GM19467 (cell line): ENCODE measurements around the gene PHF20.
"Not testable (repeated sequence)": the region's sequence is repeated elsewhere in the genome, so short reads cannot be mapped to it uniquely, and the experiment has no call there.

ENCODE experiments used
- ATAC-seq: cut with Tn5 transposase; IDR thresholded peaks from one replicate; pipeline ENCODE4 v1.9.1; 2021; ENCODE audit warnings: mild to moderate bottlenecking, moderate library complexity; ENCODE audit not compliant: unreplicated experiment

The PHF20 gene

DNA sequence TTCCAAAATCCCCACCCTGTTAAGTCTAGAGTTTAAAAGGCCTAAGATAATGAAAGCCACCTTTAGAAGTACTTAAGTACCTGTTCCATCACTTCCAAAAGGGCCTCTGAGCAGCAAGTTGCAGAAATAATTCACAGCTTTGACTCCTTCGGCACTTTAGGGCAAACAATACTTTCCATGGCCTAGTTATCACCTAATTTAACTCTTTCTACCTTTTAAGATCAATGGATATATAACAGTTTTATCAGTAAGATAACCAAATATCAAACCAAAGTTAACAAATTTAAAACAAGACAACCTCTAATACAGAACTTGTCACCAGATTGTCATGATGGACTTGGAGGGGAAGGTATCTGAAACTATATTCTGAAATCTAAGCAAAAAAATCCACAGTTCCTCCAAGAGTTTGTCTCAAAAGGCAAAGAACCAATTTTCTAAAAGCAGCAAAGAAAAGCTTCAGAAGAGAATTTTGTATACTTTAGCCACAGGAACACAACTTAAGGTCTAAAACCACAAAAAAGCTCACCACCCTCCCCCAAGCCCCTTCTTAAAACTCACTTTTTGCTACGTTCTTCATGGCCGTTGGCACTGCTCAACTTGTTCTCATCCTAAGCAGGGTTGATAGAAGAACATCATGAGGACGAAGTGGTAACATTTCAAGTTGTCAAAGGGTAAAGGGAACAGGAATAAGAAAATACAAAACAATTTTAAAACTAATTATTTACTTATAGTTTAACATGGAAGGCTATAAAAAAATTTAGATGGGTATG lies 33.2 kb upstream of the PHF20 start:
- no peak for ATAC-seq

DNA sequence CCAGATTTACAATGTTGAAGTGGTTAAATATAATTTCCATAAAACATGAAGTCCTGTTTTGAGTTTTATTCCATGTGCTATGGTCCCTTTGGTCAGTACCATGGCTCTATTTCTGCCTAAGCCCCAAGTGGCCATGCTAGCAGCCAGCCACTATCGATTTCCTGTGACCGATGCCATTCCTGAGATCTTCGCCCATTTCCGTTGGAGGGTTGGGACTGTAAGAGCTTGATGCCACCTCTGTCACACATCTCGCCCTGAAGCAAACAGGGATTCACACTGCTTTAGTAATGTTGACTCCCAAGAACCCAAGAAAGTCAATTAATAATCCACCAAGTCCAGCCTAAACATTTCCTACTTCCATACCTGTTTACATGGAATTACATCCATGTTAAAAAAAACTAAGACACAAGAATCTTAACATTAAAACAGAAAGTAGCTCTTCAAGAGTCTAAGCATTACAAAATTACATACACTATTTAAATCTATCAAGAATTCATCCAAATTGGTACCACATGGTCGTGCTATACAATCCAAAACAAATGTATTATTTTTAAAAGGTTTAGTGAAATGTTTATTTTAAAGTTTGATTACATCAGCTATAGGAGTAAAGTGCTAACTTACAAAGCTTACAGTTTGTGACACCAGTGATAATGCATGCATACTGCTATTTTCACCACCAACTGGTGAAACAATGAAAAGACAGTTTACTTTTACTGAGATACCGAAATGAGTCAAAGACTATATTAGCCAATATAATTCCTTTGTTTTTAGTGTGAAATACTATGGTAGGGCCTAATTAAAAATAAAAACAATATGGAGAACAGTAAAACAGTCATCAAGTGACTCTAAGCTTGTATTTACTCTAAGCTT lies 32.3 kb upstream of the PHF20 start:
- ATAC-seq = no peak

DNA sequence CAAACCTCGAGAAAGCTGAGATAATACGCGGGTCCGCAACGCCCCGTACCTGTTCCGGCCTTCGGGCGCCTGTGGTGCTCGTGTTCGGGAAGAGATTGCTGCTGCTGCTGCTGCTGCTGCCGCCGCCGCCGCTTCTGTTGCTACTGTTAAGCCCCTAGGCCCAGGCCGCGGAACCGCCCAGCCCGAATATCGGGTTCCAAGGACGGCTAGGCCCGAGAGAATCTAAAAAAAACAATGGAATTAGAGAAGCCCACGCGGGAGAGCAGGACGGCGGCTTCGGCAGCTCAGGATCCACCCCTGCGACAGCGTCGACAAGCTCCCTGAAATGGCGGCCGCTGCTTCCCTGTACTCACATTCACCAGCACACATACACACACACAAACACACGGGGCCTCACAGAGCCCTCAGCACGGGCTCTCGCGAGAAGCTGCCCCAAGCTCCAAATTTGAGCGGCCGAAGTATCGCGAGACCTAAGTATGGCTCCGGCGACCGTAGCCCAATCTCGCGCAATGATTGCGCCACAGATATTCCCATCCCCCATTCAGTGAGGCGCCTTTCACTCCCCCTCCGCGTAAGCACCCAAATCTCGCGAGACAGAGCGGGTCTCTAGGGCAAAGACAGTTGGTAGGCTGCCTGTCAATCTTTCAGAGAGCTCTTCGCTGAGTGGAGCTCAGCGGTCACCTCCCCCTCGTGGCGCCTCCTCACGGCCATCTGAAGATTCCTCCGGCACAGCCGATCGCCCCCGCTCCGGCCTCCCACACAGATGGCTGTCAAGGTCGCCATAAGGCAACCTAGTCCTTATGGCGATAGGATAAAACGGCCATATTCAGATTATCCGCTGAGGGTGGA lies 29.7 kb upstream of the PHF20 start, which contains the start of gene RBM39:
Gene RBM39 (minus strand): TSS at position 369 of the 849 bp plus-strand sequence. CDS start 1,386 bp downstream, outside the sequence.
- peak; percentile 84 for ATAC-seq

DNA sequence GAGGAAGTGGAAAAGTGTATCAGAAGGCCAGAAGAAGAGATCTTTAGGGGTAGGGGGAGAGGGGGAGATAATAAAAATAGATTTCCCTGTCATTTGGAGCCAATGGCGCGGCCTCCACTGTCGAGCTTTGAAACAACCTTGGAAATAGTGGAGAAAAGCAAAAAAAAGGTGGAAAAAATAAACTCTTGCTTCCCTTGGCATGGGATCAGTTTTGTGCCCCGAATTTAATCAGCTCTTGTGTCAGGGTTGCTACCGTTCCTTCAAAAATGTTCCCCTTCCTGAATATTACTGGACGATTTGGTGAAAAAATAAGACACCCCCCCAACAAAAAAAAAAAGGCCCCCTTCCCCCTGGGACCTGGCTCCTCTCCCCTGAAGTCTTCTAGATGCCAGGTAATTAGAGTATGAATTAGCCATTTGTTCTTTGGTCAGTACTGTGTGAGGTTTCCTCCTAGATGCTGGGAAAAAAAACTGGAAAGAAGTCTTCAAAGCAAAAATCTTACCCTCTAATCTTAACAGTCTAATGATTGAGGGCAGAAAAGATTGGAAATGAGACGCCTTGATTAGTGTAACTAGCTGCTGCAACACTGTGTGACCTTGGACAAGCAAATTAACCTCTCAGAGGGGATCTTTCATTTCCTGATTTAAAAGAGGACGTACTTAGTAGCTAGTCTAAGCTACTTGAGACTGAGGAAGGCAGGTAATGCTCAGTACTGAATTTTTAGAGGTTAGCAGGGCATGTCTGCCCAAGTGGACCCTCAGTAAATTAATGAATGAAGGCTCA lies 28.9 kb upstream of the PHF20 start:
- ATAC-seq = no peak

DNA sequence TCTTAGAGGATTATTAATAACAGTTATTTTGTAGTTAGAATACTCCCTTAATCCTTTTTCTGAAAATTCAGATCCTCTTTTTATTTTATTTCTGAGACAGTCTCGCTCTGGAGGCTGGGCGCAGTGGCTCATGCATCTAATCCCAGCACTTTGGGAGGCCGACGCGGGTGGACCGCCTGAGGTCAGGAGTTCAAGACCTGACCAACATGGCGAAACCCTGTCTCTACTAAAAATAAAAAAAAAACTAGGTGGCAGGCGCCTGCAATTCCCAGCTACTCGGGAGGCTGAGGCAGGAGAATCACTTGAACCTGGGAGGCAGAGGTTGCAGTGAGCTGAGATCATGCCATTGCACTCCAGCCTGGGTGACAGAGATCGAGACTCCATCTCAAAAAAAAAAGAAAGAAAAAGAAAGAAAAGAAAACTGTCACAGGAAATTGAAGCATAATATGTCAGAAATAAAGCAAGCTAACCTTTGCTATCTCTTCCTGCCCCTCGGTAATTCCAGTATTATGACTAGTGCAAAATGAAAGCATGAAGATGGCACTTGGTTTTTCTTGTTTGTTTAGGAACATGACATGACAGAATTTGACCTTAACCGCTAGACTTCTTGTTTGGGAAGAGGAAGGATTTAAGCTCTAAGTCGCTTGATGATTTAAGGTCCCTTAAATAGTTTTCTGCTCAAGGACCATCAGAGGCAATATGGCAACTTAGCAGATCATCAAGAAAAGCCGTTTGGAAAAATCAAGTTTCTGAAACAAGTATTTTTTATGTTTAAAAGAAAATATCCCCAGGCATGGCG lies 27.9 kb upstream of the PHF20 start:
- no peak for ATAC-seq

DNA sequence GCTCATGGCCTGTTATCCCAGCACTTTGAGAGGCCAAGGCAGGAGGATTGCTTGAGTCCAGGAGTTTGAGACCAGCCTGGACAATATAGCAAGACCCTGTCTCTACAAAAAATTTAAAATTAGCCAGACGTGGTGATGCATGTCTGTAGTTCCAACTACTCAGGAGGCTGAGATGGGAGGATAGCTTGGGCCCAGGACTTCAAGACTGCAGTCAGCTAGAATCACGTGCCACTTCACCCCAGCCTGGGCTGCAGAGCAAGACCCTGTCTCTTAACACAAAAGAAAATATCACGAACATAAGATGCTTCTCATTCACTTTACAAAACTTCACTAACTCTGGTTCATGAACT lies 27.3 kb upstream of the PHF20 start:
- not testable (repeated sequence) for ATAC-seq

DNA sequence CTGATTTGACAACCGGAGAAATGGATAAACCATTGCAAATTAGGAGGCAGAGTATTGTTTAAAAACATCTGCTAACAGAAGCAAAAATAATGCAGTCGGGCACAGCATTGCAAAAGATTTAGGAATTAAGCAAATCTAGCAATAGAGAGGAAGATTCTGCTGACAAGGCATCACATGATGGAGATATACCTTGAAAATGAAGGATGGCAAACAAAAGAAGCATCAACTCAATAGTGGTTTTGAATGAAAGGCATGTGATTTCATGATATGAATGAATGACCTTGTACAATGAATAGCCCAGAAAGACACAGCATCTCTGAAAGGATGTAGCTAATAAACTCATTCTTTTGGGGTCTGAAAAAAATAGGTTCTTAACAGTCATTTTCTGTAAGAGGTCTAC lies 21.2 kb upstream of the PHF20 start:
- ATAC-seq = no peak

DNA sequence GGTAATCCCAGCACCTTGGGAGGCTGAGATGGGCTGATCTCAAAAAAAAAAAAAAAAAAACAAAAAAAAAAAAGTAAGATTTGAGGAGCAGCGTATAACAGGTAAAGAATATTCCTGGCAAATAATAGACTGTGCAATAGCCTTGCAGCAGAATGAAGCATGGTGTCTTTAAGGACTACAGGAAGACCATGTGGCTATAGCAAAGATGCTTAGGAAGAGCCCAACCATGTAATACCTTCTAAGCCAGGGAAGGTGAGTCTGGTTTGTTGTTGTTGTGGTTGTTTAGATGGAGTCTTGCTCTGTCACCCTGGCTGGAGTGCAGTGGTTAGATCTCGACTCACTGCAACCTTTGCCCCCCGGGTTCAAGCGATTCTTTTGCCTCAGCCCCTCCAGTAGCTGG lies 15.4 kb upstream of the PHF20 start:
- ATAC-seq = no peak

DNA sequence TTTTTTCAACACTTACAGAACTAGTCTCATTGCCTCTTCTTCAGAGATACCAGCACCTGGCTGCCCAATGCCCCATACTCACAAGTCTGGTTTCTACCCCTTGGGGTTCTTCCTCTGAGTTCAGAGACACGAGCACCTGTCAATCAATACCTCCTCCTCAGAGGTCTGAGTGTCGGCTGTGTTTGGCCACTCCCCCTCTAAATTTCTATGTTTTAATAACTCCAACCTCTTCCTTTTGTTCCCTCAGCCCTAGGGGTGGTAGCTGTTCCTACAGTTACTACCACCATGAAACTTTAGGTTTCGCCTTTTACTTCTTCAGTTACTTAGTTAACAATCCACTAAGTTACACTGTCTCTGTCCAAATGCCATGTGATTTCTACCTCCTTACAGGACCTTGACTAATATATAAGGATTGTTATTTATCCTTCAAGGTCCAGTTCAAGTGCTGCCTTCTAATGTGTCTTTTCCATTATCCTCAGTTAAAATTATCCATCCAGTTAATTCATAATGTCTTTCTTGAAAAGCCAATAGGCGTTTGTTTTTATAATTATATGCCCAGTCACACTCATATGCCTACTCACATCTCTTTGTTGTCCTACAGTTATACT lies 14.6 kb upstream of the PHF20 start:
- ATAC-seq = no peak

DNA sequence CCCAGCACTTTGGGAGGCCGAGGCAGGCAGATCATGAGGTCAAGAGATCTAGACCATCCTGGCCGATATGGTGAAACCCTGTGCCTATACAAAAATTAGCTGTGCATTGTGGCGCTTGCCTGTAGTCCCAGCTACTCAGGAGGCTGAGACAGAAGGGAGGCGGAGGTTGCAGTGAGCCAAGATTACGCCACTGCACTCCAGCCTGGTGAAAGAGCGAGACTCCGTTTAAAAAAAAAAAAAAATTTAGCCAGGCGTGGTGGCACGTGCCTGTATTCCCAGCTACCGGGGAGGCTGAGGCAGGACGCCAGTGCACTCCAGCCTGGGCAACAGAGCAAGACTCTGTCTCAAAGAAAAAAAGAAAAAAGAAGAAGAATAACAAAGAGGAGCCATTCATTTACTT lies 10.3 kb upstream of the PHF20 start:
- ATAC-seq = not testable (repeated sequence)

DNA sequence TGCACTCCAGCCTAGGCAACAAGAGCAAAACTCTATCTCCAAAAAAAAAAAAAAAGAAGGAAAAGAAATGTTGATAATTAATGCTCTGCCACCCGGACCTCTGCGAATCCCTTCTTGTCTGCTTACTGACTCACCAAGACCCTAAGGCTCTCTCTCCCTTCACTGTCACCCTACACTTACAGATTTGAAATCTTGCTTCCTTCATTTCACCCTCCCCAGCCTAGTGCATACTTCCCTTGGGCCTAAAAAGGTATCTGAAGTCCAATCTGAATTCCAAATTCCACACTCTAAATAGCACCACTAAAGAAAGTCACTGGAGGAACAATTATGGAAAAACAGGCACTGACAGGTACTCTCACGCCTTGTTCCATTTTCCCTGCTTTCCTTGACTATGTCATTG lies 9.4 kb upstream of the PHF20 start:
- ATAC-seq = no peak

DNA sequence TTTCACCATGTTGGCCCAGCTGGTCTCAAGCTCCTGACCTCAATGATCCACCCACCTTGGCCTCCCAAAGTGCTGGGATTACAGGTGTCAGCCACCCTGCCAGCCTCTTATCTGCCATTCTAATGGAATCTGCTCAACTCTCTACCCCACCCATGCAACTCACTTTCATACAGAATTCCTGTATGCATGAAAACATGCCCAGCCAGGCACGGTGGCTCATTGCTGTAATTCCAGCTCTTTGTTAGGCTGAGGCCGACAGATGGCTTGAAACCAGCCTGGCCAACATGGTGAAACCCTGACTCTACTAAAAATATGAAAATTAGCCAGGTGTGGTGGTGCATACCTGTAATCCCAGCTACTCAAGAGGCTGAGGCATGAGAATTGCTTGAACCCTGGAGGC lies 6.9 kb upstream of the PHF20 start:
- not testable (repeated sequence) for ATAC-seq

DNA sequence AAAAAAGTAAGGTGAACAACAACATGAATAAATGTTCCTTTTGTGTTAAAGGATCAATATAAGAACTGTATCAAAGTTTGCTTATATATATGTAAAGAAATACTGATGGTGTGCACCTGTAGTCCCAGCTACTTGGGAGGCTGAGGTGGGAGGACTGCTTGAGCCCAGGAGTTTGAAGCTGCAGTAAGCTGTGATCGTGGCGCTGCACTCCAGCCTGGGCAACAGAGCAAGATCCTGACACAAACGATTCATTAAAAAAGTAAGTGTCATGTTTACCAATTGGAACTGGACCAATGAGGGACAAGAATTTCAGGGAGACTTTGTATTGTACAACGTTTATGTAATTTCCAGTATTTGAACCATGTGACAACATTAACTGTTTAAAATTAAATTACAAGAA lies 5.0 kb upstream of the PHF20 start:
- ATAC-seq = no peak

DNA sequence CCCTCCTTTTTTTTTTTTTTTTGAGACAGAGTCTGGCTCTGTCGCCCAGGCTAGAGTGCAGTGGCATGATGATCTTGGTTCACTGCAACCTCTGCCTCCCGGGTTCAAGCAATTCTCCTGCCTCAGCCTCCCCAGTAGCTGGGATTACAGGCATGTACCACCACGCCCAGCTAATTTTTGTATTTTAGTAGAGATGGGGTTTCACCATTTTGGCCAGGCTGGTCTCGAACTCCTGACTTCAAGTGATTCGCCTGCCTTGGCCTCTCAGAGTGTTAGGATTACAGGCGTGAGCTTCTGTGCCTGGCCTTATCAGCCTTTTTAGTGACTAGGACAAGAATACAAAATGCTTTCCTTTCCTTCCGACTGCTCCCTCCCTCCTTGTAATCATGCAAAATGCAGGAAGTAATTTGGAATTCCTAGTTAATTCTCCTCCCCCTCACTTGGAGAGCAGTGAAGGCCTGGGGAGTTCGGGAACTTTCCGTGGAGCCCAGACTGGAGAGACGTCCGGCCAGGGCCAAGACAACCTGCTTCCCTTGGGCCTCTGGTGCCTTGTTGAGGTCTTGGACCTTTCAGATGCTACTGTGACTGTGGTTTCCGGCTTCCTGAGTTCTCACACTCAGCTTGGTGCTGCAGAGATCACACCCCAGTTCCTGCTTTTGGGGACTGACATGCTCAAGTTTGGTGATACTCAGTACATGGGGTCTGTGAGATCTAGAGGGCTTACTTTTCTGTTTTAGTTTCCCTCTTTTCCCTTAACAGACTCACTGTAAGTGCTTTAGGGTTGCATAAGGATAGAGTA lies 3.9 kb upstream of the PHF20 start:
- ATAC-seq = peak; percentile 50

DNA sequence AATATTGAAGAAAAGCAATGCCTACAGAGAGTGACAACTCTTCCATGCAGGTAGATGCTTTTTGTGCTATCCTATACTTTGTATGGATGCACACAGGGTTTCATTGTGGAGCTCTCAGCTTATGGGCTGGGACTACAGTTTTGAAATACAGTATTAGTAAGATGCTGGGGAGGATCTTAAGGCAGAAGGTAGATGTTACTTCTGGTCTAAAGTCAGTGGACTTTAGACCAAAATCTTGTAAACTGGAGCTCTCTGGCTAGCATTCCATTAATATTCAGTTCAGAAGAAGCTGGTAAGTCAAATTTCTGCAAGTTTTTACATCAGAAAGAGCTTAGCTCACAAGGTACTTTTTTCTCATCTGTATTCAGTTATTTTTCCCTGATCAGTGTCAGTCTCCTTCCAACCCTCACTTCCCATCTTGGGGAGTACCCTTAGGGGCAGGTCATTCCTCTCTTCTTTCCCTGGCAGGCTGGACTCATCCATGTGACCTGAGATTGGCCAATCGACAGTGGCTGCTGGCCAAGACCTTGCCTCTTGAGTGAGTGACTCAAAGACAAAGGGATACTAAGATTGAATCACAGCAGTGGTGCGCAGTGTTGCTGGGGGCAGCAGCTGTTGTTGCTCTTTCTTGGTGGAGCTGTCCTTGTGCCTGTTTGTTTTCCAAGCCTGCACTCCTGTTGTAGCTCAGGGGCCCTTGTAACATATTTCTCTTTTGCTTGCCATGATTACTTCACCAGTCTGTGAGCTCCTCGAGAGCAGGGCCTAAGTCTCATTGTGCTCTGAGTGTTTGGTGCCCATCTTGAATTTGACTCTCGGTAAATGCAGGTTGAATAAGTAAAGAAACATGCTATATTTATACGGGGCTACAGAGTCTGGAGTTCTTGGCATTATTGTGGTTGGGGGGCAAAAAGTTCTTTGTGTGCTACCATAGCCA lies 2.8 kb upstream of the PHF20 start:
- ATAC-seq = no peak

DNA sequence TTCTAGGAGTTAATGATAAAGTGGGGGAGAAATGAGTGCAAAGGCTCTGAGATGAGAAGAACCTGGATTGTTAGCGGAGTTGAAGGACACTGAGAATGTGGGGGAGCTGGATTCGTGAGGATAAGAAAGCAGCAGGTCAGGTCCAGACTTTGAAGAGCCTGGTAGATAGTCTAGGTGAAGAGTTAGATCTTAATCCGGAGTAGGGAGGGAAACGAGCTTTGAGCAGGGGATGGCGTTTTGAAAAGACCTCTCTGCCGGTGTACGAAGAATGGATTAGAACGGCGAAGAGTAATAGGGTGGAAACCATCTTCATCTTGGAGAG lies 487 bp upstream of the PHF20 start:
- ATAC-seq = no peak

DNA sequence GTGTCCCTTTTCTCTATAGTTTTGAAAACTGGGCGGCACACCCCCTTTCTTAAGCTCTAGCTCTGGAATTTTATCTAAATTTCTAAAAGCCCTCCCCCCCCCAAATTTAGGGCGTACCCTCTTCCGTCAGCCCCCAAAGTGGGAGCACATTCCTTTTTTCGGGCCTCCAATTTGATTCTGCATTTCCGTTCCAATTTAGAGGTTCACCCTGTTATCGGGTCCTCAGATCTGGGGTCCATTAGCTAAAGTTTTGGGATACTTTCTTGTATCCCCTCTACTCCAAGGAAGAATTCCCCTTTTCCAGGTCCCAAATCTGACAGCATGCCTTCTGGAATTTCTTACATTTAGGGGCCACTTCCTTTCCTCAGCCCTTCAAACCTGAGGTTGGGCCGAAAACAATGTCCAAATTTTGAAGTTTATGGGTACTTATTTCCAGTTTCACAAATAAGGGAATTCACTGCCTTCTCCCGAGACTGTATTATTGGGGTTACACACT lies 796 bp downstream of the PHF20 start:
- no peak for ATAC-seq
